ENCODE results near the gene SREK1.
A peak's percentile ranks its signal among the peaks of the same experiment; 100 is the strongest.
"Not testable (repeated sequence)": the region's sequence is repeated elsewhere in the genome, so short reads cannot be mapped to it uniquely, and the experiment has no call there.

Gene SREK1

DNA sequence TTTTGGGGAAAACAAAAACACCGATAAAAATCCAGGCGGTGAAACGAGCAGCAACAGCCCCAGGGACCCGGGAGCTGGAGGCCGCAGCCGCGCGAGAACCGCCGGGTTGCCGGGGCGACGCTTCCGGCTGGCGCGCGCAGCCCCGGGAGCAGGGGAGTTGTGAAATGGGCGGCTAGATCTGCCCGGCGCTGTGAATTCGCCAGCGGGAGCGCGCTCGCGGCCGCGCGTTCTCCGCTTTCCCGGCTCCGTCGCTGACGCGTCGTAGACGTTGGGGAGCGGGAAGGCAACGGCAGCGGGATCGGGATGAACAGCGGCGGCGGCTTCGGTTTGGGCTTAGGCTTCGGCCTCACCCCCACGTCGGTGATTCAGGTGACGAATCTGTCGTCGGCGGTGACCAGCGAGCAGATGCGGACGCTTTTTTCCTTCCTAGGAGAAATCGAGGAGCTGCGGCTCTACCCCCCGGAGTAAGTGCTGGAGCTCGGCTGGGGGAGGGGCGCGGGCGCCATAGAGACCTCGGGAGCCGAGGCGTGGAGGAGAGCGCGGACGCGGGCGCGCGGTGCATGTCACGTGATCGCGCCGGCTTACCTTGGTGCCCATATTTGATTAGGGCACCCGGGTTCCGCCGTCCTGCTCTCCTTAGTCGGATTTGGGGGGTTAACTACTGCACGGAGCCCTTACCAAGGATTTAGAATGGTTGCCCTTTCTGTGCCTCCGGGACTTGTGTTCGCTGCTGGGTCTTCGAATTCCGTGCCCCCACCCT lies at the start of gene SREK1:
TSS of gene SREK1 (plus strand) at position 227 of the 760 bp plus-strand sequence. CDS start at position 304, 77 bp downstream.
- DNase-seq = peak; percentile 88

- DNase-seq = no peak
Observed at GRCh38 chr5:66100851-66101250, 43.2 kb upstream of the SREK1 start.

GRCh38 chr5:66113160-66113559 lies 30.9 kb upstream of the SREK1 start:
- DNase-seq = no peak

DNA sequence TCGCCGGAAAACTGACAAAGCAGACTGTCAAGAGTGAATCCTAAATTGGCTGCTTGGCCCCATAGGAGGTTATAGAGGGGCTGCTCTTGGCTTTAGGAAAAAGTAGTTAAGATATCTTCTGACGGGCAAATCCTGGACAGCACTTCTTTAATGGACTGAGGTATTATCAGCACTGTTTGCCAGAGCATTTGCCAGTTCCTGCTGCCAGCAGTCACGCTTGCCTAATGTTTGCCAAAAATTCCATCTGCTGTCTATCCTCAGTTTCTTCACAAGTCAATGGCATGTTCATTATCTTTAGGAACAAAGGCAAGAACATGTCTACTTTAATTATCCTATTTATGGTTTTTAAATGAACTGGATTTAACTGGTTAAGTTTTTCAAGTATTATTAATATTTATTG lies 25.8 kb upstream of the SREK1 start:
- no peak for DNase-seq

- DNase-seq = no peak
Observed at GRCh38 chr5:66122379-66123034, 21.6 kb upstream of the SREK1 start.

DNA sequence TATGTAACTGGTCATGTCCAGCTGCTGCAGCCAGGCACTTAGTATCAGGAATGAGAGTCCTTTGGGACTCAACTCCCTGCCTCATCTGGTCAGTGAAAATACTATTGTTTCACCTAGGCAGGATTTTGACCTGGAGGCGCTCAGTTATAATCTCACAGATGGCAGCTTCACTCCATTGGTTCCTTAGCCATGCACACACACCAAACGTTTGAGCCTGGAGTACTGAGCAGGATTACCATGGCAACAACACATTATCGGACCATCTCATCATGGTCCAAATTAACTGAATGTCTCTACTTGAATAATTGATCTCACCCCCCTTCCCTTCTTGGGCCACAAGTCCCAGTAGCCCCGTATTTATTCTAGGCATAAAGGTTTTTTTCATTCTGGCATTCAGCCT lies 15.0 kb upstream of the SREK1 start:
- no peak for DNase-seq

DNA sequence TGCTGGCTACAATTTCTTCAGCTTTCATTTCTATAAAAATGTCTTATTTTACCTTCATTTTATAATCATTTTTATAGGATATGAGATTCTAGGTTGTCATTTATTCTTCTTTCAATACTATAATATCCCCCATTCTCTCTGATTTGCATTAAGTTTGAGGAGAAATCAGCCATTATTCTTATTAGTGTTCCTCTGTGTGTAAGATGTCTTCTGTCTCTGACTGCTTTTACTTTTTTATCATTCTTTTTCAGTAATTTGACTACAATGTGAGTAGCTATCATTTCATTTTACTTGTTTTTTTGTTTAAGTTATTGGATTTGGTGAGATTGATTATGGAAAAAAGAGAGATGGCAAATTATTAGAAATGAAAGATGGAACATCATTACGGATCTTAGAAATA lies 13.6 kb upstream of the SREK1 start:
- no peak for DNase-seq

- DNase-seq = peak; percentile 60
Observed at GRCh38 chr5:66134407-66134861, 9.7 kb upstream of the SREK1 start.

GRCh38 chr5:66136053-66136452 lies 8.0 kb upstream of the SREK1 start:
- no peak for DNase-seq

DNA sequence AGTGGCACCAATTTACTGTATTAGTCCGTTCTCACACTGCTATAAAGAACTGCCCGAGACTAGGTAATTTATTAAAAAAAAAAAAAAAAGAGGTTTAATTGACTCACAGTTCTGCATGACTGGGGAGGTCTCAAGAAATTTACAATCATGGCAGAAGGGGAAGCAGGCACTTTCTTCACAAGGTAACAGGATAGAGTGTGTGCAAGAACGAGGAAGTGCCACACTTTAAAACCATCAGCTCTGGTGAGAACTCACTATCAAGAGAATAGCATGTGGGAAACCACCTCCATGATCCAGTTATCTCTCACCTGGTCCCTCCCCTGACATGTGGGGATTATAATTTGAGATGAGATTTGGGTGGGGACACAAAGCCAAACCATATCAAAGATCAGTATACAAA lies 7.2 kb upstream of the SREK1 start:
- not testable (repeated sequence) for DNase-seq

DNA sequence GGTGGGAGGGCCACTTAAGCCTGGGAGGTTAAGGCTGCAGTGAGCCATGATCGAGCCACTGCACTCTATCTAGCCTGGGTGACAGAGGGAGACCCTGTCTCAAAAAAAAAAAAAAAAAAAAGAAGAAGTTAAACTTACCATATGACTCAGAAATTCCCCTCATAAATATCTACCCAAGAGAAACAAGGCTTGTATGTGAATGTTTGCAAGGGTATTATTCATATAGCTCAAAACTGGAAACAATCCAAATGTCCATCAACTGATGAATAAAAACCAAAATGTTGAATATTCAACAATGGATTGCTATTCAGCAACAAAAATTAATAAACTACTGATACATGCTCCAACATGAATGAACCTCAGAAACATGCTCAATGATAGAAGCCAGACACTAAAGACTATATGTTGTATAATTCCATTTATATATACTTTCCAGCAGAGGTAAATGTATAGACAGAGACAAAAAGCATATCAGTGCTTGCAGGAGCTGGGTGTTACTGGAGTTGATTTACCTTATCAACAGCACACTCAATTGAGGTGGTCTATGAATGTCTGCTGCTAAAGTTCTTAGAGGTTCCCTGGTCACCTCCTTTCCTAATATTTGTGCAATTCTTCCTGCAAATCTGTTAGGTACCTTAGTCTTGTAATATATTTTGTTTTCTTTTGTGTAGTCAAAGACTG lies 5.3 kb upstream of the SREK1 start:
- no peak for DNase-seq

DNA sequence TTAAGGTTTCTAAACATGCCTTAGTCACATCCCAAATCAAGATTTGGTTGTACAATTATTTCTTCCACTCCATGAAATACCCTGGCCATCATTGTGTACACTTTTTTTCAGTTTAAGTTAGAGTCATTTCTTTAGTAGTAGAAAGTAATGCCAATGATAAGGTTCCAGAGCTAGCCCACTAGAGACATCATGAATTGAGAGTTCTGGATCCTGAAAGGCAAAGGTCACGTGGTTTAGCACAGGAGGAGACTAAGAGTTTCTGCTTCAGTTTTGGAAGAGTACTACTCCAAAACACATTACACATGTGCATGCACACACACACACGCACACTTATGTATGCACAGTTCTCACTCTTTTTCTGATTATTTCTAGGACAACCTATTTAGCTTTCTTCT lies 4.8 kb upstream of the SREK1 start:
- no peak for DNase-seq

DNA sequence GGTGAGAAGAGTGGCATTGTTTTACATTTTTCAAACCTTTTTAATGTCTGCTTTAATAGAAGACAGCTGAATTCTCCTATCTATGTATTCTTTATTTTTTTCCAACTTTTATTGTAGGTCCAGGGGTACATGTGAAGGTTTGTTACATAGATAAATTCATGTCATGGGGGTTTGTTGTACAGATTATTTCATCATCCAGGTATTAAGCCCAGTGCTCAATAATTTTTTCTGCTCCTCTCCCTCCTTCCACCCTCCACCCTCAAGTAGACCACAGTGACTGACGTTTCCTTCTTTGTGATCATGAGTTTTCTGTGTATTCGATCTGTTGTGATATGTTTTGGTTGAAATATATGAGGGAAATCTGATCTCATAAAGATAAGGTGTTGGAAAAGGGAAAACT lies 1.7 kb upstream of the SREK1 start:
- DNase-seq = no peak

GRCh38 chr5:66143473-66144073 lies 527 bp upstream of the SREK1 start:
- DNase-seq = peak; percentile 49

DNA sequence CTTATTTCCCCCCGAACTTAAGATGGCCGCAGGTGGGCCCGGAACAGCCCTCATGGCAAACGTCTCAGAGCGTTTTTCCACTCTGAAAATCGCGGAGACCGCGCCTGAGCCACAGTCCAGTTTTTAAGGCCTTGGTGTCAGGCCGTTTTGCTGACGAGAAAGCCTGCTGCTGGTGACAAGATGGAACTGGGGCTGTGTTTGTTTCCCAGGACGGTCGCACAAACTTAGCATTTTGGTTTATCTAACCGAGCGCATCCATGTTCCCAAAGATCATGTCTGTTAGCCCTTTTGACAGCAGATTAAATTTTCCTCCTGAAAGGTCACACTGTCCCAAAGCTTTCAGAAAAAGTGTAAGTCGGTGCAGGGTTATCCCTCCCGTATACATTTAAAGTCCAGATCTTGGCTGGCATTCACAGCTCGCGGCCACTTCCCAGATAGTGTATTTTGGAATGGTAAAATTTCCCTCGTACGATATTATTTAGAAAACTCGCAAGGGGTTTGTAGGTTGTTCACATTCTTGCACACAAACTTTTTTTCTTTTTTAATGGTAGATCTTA lies 812 bp downstream of the SREK1 start:
- DNase-seq = peak; percentile 60

- DNase-seq = no peak
Observed at GRCh38 chr5:66145737-66146136, 1.6 kb downstream of the SREK1 start.

GRCh38 chr5:66149950-66150349 lies 5.8 kb downstream of the SREK1 start:
- no peak for DNase-seq

GRCh38 chr5:66151030-66151429 lies 6.9 kb downstream of the SREK1 start:
- no peak for DNase-seq

- no peak for DNase-seq
Observed at GRCh38 chr5:66151491-66151890, 7.4 kb downstream of the SREK1 start.

DNA sequence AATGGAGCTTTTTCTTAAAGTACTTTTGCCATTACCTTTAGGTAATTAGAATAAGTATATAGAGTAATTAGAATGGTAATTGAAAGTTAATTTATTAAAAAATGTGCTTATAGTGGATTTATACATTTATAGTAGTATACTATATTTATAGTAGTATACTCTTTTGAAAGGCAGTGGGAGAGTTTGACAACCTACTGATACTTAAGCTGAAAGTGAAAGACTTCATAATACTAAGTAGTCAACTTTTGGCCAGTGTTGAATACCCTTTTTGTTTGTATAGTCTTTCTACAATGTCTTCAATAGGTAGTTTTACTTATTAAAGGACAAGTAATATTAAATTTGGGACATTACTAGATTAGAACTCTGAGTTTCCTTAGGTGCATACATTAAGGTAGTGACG lies 12.9 kb downstream of the SREK1 start:
- DNase-seq = no peak

DNA sequence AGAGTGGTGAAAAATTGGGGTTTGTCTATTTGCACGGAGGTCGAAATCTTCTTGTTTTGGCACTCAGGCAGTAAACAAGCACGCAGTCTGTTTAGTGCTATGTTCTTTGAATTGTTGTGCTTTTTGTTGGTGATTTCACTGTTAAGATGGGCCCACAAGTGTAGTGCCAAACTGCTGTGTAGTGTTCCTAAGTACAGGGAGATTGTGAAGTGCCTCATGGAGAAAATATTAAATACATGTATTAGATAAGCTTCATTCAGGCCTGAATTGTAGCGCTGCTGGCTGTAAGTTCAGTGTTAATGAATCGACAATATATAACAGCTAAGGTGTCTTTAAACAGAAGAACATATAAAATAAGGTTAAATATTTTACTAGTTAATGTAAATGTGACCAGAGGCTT lies 17.3 kb downstream of the SREK1 start:
- no peak for DNase-seq

DNA sequence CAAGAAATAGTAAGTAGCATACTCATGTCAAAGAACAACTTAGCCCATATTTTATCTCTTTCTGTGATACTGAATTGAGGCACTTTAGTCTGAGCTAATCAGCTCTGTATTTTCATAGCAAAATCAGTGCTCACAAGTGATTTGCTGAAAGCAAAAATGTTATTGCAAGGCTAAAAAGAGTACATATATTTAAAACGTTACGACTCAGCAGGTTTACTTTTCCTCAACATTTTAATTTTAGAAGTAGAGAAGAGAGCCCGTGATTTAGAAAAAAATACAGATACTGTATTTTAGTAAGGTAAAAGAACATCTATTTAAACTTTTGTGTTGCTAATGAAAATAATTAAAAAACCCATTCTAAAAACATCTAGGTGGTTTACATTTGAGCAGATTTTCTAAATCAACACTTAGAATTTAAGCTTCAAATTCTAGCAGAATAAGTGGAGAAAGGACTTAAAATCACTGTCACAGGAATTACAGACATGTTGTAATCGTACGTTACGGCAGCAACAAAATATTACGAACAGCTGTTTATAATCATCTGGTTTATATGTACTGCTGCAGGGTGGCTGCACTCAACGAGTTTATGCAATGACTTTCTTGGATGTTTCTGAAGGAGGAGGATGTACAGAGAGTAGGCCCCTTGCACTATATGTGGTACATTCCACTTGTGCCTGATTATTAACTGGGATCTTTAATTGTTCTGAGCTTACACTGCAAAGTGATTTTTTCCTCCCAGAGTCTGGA lies 20.1 kb downstream of the SREK1 start:
- DNase-seq = no peak

DNA sequence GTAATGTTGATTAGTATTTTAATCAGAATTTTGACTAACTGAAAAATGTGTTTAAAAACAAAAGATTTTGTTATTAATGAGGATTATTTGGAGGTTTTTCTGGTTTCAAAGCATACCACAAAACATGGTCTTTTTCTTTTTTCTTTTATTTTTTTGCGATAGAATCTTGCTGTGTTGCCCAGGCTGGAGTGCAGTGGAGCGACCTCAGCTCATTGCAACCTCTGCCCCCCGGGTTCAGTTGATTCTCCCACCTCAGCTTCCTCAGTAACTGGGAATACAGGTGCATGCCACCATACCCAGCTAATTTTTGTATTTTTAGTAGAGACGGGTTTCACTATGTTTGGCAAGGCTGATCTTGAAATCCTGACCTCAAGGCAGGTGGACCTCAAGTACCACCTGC lies 24.1 kb downstream of the SREK1 start:
- no peak for DNase-seq
